ENCODE results near the gene CDH13.

The CDH13 gene

DNA sequence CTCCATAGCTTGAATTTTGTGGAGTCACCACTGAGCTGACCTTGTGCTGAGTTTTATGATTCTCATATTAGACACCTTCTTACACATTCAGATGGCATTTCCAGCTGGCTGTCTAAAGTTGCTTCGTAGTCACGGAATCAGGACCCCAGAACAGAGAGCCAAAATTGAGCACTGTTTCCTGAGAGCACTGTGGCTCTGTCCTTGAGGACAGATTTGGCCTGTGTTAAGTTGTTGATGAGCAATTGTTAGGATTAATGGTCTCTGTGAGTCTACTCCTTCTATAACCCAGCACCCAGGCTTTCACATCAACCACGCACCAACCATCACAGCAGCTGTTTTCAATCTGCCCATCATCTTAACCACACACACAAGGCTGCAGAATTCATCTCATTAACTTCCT is 903.5 kb downstream of the CDH13 start:
- Histone ChIP-seq H3K4me1 (ENCODE audit: insufficient read depth, low read length) (no peaks in the 10 kb centered on the region), H2AFZ (ENCODE audit: low read depth, low read length) (no peak overlapping the region), H3K9me3 (ENCODE audit: insufficient read depth, low read length, severe bottlenecking) (no peaks in the 10 kb centered on the region), H3K79me2 (ENCODE audit: insufficient read depth, low read length) (no peaks in the 10 kb centered on the region), H3K4me2 (ENCODE audit: insufficient read depth, low read length) (no peak overlapping the region), H3K36me3 (ENCODE audit: insufficient read depth, low read length) (no peaks in the 10 kb centered on the region), H3K27ac (ENCODE audit: low read length) (no peak overlapping the region), H3K9ac (ENCODE audit: low read depth, low read length) (no peak overlapping the region), H3K27me3 (ENCODE audit: insufficient read depth, low read length, poor library complexity) (no peaks in the 10 kb centered on the region), H4K20me1 (ENCODE audit: insufficient read depth, low read length) (no peaks in the 10 kb centered on the region), H3K4me3 (ENCODE audit: low read depth in 1 of 2, low read length in 2 of 2) (no peak overlapping the region)
- ATAC-seq (ENCODE audit: insufficient read depth, low read depth) (no peak), DNase-seq (no peak)
- TF ChIP-seq, protein P1, sequence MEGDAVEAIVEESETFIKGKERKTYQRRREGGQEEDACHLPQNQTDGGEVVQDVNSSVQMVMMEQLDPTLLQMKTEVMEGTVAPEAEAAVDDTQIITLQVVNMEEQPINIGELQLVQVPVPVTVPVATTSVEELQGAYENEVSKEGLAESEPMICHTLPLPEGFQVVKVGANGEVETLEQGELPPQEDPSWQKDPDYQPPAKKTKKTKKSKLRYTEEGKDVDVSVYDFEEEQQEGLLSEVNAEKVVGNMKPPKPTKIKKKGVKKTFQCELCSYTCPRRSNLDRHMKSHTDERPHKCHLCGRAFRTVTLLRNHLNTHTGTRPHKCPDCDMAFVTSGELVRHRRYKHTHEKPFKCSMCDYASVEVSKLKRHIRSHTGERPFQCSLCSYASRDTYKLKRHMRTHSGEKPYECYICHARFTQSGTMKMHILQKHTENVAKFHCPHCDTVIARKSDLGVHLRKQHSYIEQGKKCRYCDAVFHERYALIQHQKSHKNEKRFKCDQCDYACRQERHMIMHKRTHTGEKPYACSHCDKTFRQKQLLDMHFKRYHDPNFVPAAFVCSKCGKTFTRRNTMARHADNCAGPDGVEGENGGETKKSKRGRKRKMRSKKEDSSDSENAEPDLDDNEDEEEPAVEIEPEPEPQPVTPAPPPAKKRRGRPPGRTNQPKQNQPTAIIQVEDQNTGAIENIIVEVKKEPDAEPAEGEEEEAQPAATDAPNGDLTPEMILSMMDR (IDR thresholded peaks at IDR 0.05; ENCODE audit: borderline replicate concordance, extremely low read depth, low read length, poor library complexity, severe bottlenecking), result no peak
- no peak for TF ChIP-seq EZH2 (IDR thresholded peaks at IDR 0.05; ENCODE audit: borderline replicate concordance, low read depth, low read length, severe bottlenecking)

DNA sequence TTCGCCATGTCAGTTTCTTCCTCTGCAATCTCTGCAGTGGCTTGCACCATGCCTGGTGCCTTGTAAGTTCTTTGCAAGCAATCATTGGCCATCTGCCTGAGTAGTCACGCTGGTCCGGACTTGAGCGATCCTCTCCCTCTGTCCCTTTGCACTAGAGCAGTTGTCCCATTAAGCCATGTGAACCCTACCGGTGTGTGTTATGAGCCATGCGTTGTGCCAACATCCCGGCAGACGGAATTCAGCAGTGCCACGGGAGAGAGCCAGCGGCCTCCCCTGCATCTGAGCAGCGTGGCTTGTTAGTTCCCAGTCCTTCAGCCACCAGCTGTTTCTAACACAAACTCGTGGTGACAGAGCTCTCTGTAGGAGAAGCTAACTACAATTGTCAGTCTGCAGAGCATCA is 905.9 kb downstream of the CDH13 start:
- ATAC-seq (ENCODE audit: insufficient read depth, low read depth) (no peak), DNase-seq (no peak)
- Histone ChIP-seq H3K27me3 (ENCODE audit: insufficient read depth, low read length, poor library complexity) (no peaks in the 10 kb centered on the region), H3K9me3 (ENCODE audit: insufficient read depth, low read length, severe bottlenecking) (no peaks in the 10 kb centered on the region), H3K36me3 (ENCODE audit: insufficient read depth, low read length) (no peaks in the 10 kb centered on the region), H3K4me1 (ENCODE audit: insufficient read depth, low read length) (no peaks in the 10 kb centered on the region), H3K4me3 (ENCODE audit: low read depth in 1 of 2, low read length in 2 of 2) (no peak overlapping the region), H3K4me2 (ENCODE audit: insufficient read depth, low read length) (no peak overlapping the region), H4K20me1 (ENCODE audit: insufficient read depth, low read length) (no peaks in the 10 kb centered on the region), H3K79me2 (ENCODE audit: insufficient read depth, low read length) (no peaks in the 10 kb centered on the region), H3K27ac (ENCODE audit: low read length) (no peak overlapping the region), H3K9ac (ENCODE audit: low read depth, low read length) (no peak overlapping the region), H2AFZ (ENCODE audit: low read depth, low read length) (no peak overlapping the region)
- no peak for TF ChIP-seq EZH2 (IDR thresholded peaks at IDR 0.05; ENCODE audit: borderline replicate concordance, low read depth, low read length, severe bottlenecking)
- TF ChIP-seq, protein P1 (IDR thresholded peaks at IDR 0.05; ENCODE audit: borderline replicate concordance, extremely low read depth, low read length, poor library complexity, severe bottlenecking), result no peak

DNA sequence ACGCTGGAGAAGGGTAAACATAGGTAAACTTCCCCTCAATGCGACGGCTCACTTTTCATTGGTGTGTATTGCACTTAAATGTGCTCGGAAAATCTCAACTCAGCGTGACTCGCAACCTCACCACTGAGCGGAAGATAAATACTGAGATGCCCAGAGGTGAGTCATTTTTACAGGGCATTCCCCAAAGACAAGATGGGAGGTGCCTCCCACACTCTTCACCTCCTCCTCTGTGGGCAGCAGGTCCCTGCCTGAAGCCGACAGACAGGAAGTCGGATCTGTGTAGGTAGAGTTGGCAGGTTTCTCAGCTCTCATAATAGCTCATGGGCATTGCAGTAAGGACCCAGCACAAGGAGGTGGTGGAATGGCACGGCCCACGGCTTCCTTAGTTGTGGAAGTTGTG is 906.4 kb downstream of the CDH13 start:
- TF ChIP-seq EZH2 (IDR thresholded peaks at IDR 0.05; ENCODE audit: borderline replicate concordance, low read depth, low read length, severe bottlenecking), result no peak
- TF ChIP-seq, protein P1 (IDR thresholded peaks at IDR 0.05; ENCODE audit: borderline replicate concordance, extremely low read depth, low read length, poor library complexity, severe bottlenecking), result no peak
- ATAC-seq (ENCODE audit: insufficient read depth, low read depth) (no peak), DNase-seq (no peak)
- Histone ChIP-seq H3K27ac (ENCODE audit: low read length) (no peak overlapping the region), H3K4me3 (ENCODE audit: low read depth in 1 of 2, low read length in 2 of 2) (no peak overlapping the region), H3K36me3 (ENCODE audit: insufficient read depth, low read length) (no peaks in the 10 kb centered on the region), H3K27me3 (ENCODE audit: insufficient read depth, low read length, poor library complexity) (no peaks in the 10 kb centered on the region), H3K4me2 (ENCODE audit: insufficient read depth, low read length) (no peak overlapping the region), H4K20me1 (ENCODE audit: insufficient read depth, low read length) (no peaks in the 10 kb centered on the region), H3K79me2 (ENCODE audit: insufficient read depth, low read length) (no peaks in the 10 kb centered on the region), H3K4me1 (ENCODE audit: insufficient read depth, low read length) (no peaks in the 10 kb centered on the region), H3K9ac (ENCODE audit: low read depth, low read length) (no peak overlapping the region), H2AFZ (ENCODE audit: low read depth, low read length) (no peak overlapping the region), H3K9me3 (ENCODE audit: insufficient read depth, low read length, severe bottlenecking) (no peaks in the 10 kb centered on the region)

DNA sequence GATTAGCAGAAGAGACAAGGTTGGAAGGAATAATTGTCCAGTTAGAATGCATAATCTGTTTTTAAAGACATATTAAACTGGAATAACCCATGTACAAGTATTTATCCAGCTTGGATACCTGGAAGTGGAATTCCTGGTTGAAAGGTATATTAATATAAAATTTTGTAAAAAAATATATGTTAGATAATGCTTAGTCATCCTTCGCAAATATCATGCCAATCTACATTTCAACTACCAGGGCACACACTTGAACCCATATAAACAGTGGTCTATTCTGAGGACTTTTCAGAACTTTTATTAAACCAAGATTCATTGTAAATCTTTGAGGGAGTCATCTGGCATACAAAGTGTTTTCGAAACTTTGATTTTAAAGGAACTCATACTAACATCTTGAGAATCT is 911.9 kb downstream of the CDH13 start:
- Histone ChIP-seq H3K9me3 (ENCODE audit: insufficient read depth, low read length, severe bottlenecking) (no peaks in the 10 kb centered on the region), H3K27ac (ENCODE audit: low read length) (no peak overlapping the region), H3K4me1 (ENCODE audit: insufficient read depth, low read length) (no peaks in the 10 kb centered on the region), H3K9ac (ENCODE audit: low read depth, low read length) (no peak overlapping the region), H3K4me2 (ENCODE audit: insufficient read depth, low read length) (no peak overlapping the region), H4K20me1 (ENCODE audit: insufficient read depth, low read length) (no peaks in the 10 kb centered on the region), H2AFZ (ENCODE audit: low read depth, low read length) (no peak overlapping the region), H3K36me3 (ENCODE audit: insufficient read depth, low read length) (no peaks in the 10 kb centered on the region), H3K79me2 (ENCODE audit: insufficient read depth, low read length) (no peaks in the 10 kb centered on the region), H3K27me3 (ENCODE audit: insufficient read depth, low read length, poor library complexity) (no peaks in the 10 kb centered on the region), H3K4me3 (ENCODE audit: low read depth in 1 of 2, low read length in 2 of 2) (no peak overlapping the region)
- ATAC-seq (ENCODE audit: insufficient read depth, low read depth) (no peak), DNase-seq (no peak)
- TF ChIP-seq EZH2 (IDR thresholded peaks at IDR 0.05; ENCODE audit: borderline replicate concordance, low read depth, low read length, severe bottlenecking), result no peak
- TF ChIP-seq, protein P1 (IDR thresholded peaks at IDR 0.05; ENCODE audit: borderline replicate concordance, extremely low read depth, low read length, poor library complexity, severe bottlenecking), result no peak
